Parathyroid adenoma (tissue), 2 donors: ENCODE measurements around the gene NCOA3.

Experiments
- H2AFZ ChIP-seq: fragments of 300-600 bp; sonication (generic); one replicate; pipeline ENCODE4 v1.7.0; 2017; ENCODE audit warnings: antibody characterized with exemption, mild to moderate bottlenecking
- H3K27ac ChIP-seq: fragments of 300-600 bp; sonication (generic); one replicate; pipeline ENCODE4 v1.7.0; 2017
- H3K27me3 ChIP-seq: fragments of 300-600 bp; sonication (generic); one replicate; pipeline ENCODE4 v1.7.0; 2017; ENCODE audit warnings: low read length; ENCODE audit not compliant: control insufficient read depth, insufficient read depth
- H3K36me3 ChIP-seq: fragments of 300-600 bp; sonication (generic); one replicate; pipeline ENCODE4 v1.7.0; 2017; ENCODE audit warnings: low read length; ENCODE audit not compliant: control insufficient read depth, insufficient read depth
- H3K4me1 ChIP-seq: fragments of 300-600 bp; sonication (generic); one replicate; pipeline ENCODE4 v1.7.0; 2017; ENCODE audit warnings: control low read depth
- H3K4me2 ChIP-seq: fragments of 300-600 bp; sonication (generic); one replicate; pipeline ENCODE4 v1.7.0; 2017; ENCODE audit warnings: low read length
- H3K4me3 ChIP-seq: fragments of 300-600 bp; sonication (generic); one replicate; pipeline ENCODE4 v1.7.0; 2017; ENCODE audit warnings: low read depth, low read length
- H3K79me2 ChIP-seq: fragments of 300-600 bp; sonication (generic); one replicate; pipeline ENCODE4 v1.7.0; 2017; ENCODE audit warnings: control low read depth
- H3K9ac ChIP-seq: fragments of 300-600 bp; sonication (generic); one replicate; pipeline ENCODE4 v1.7.0; 2017; ENCODE audit warnings: mild to moderate bottlenecking
- H3K9me3 ChIP-seq: fragments of 300-600 bp; sonication (generic); one replicate; pipeline ENCODE4 v1.7.0; 2017; ENCODE audit warnings: low read length; ENCODE audit not compliant: control insufficient read depth
- TF ChIP-seq, protein P1 (sequence below): fragments of 300-600 bp; sonication (generic); IDR thresholded peaks from one replicate; pipeline ENCODE4 v1.7.0; 2017; ENCODE audit warnings: antibody characterized with exemption, mild to moderate bottlenecking
- donor health status: primary hyperparathyroidism.

NCOA3 gene

DNA sequence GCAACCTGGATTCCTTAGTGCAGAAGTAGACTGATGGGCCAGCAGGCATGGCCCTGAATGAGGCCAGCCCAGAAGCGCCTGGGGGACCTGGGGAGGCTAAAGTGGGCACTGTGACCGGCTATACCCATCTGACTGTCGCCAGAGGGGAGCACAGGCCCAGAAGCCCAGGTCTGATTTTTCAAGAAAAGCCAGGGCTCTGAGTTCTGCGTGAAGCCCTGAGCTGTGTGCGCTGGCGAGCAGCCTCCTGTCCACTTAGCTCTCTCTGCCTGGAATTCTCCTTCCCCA is 171.9 kb downstream of the NCOA3 start:
- H3K79me2 ChIP-seq, result no peaks in the 10 kb centered on the region
- H3K27me3 ChIP-seq, result no peaks in the 10 kb centered on the region
- H3K9me3 ChIP-seq, result no peaks in the 10 kb centered on the region
- H3K27ac ChIP-seq, result no peak overlapping the region
- TF ChIP-seq, protein P1, sequence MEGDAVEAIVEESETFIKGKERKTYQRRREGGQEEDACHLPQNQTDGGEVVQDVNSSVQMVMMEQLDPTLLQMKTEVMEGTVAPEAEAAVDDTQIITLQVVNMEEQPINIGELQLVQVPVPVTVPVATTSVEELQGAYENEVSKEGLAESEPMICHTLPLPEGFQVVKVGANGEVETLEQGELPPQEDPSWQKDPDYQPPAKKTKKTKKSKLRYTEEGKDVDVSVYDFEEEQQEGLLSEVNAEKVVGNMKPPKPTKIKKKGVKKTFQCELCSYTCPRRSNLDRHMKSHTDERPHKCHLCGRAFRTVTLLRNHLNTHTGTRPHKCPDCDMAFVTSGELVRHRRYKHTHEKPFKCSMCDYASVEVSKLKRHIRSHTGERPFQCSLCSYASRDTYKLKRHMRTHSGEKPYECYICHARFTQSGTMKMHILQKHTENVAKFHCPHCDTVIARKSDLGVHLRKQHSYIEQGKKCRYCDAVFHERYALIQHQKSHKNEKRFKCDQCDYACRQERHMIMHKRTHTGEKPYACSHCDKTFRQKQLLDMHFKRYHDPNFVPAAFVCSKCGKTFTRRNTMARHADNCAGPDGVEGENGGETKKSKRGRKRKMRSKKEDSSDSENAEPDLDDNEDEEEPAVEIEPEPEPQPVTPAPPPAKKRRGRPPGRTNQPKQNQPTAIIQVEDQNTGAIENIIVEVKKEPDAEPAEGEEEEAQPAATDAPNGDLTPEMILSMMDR, result no peak
- no peak overlapping the region for H3K9ac ChIP-seq
- H3K4me3 ChIP-seq, result no peak overlapping the region
- no peaks in the 10 kb centered on the region for H3K4me1 ChIP-seq
- no peak overlapping the region for H3K4me2 ChIP-seq
- H2AFZ ChIP-seq, result no peak overlapping the region
- no peaks in the 10 kb centered on the region for H3K36me3 ChIP-seq

DNA sequence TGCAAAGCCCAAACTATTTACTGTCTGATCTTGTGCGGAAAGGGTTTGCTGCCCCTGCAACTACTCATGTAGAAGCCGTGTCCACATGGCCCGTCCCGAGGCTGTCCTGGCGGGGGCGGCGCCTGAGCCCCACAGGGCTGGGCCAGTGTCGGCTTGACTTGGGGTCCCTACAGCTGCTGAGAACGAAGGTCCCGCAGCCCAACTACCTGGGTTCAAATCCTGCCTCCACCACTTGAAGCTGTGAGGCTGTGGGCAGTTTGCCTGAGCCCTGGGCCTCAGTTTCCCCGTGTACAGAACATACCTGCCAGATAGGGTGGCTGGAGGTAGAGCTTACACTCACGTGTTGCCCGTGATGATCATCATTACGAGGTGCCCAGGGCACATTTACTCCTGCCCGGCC is 172.5 kb downstream of the NCOA3 start:
- Histone ChIP-seq H3K9ac (no peak overlapping the region), H2AFZ (no peak overlapping the region), H3K9me3 (no peaks in the 10 kb centered on the region), H3K4me3 (no peak overlapping the region), H3K4me1 (no peaks in the 10 kb centered on the region), H3K36me3 (no peaks in the 10 kb centered on the region), H3K27me3 (no peaks in the 10 kb centered on the region), H3K79me2 (no peaks in the 10 kb centered on the region), H3K4me2 (no peak overlapping the region), H3K27ac (no peak overlapping the region)
- TF ChIP-seq, protein P1, result no peak

DNA sequence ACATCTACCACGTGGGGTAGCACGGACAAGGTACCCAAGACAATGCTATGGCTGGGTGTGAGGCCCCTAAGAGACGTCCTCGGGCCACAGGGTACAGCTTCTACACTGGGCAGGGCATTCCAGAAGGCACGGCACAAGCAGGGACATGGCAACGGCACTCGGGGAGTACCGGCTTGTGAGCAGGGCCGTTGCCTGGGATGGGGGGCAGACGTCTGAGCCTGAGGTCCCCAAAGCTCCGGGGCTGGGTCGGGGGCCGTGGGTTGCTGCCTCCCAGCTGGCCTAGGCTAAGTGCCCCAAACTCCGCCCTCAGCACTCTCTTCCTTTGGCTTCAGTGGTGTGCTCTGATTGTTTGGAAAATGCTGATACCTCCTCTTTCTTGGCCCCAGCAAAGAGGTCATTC is 173.0 kb downstream of the NCOA3 start:
- TF ChIP-seq, protein P1, result no peak
- no peaks in the 10 kb centered on the region for H3K79me2 ChIP-seq
- H3K36me3 ChIP-seq, result no peaks in the 10 kb centered on the region
- H2AFZ ChIP-seq, result no peak overlapping the region
- no peak overlapping the region for H3K4me3 ChIP-seq
- no peak overlapping the region for H3K27ac ChIP-seq
- H3K27me3 ChIP-seq, result no peaks in the 10 kb centered on the region
- no peak overlapping the region for H3K9ac ChIP-seq
- H3K4me1 ChIP-seq, result no peaks in the 10 kb centered on the region
- H3K9me3 ChIP-seq, result no peaks in the 10 kb centered on the region
- no peak overlapping the region for H3K4me2 ChIP-seq

DNA sequence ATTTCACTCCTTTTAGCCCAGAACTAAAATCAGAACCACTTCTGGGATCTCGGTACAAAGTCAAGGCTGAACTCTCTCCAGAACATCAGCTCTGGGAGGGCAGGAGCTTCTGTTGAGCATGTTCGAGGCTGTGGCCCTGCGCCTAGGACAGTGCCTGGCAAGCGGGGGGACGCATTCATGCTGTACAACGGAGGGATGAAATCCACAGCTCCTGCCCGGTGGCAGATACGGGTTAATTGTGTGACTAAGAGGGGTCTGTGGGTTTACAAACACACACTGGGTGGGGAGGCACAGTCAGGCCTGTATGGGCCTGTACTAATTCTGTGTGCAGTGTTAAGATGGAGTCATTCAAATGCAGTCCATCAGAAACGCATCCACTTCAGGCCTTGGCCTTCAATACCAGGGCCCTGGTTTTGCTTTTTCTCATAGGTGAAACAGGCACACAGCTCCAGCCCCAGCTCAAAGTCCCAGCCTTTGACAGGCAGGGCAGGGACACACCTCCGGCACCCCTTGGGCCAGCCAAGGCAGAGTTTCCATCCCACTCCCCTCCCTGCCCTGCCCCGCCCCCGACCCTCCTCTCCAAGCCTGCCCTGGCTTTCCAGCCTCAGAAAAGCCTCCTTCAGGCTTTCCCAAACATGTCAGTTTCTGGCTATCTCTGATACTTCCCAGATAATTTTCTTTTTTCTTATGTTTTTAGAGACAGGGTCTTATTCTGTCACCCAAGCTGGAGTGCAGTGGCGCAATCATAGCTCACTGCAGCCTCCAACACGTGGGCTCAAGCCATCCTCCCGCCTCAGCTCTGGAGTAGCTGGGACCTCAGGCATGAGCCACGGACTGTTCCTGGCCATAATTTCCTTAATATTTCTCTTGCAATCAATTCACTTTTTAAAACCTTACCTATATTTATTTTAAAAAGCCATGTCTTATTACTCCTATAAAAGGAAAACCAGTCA is 173.8 kb downstream of the NCOA3 start:
- no peaks in the 10 kb centered on the region for H3K9me3 ChIP-seq
- TF ChIP-seq, protein P1, result no peak

DNA sequence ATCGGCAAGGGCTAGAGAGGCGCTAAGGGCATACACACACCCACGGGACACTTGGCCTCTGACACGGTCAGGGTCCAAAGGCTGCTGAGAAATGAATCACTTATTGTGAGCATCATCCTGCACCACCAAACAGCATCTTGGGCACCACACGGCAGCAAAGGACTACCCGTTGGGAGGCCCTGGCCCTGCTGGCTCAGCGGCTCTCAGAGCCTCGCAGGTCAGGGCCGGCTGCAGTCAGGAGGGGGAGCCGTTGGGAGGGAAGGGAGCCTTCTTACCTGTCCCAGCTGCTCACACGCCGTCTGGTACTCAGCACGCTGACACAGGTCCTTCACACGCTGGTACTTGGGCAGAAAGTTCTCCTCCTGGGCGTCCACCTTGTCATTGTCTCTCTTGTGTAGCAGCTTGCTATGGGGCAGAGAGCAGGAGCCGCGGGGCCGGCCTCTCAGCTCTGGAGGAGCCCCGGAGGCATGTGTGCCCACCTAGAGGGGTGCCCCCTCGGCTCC is 174.6 kb downstream of the NCOA3 start:
- Histone ChIP-seq H3K79me2 (no peaks in the 10 kb centered on the region), H3K36me3 (no peaks in the 10 kb centered on the region), H2AFZ (no peak overlapping the region), H3K4me1 (no peaks in the 10 kb centered on the region), H3K9ac (no peak overlapping the region), H3K4me2 (no peak overlapping the region), H3K4me3 (no peak overlapping the region), H3K27me3 (no peaks in the 10 kb centered on the region), H3K9me3 (no peaks in the 10 kb centered on the region), H3K27ac (no peak overlapping the region)
- TF ChIP-seq, protein P1, result no peak

More for the DNA sequence above, 173.8 kb downstream of the NCOA3 start:
- H3K4me3 ChIP-seq, result no peak overlapping the region
- no peak overlapping the region for H3K9ac ChIP-seq
- H2AFZ ChIP-seq, result no peak overlapping the region
- no peak overlapping the region for H3K4me2 ChIP-seq
- no peaks in the 10 kb centered on the region for H3K4me1 ChIP-seq
- H3K79me2 ChIP-seq, result no peaks in the 10 kb centered on the region
- no peaks in the 10 kb centered on the region for H3K27me3 ChIP-seq
- no peaks in the 10 kb centered on the region for H3K36me3 ChIP-seq
- no peak overlapping the region for H3K27ac ChIP-seq
